ENCODE results near the gene GOLGA2.

The GOLGA2 gene

DNA sequence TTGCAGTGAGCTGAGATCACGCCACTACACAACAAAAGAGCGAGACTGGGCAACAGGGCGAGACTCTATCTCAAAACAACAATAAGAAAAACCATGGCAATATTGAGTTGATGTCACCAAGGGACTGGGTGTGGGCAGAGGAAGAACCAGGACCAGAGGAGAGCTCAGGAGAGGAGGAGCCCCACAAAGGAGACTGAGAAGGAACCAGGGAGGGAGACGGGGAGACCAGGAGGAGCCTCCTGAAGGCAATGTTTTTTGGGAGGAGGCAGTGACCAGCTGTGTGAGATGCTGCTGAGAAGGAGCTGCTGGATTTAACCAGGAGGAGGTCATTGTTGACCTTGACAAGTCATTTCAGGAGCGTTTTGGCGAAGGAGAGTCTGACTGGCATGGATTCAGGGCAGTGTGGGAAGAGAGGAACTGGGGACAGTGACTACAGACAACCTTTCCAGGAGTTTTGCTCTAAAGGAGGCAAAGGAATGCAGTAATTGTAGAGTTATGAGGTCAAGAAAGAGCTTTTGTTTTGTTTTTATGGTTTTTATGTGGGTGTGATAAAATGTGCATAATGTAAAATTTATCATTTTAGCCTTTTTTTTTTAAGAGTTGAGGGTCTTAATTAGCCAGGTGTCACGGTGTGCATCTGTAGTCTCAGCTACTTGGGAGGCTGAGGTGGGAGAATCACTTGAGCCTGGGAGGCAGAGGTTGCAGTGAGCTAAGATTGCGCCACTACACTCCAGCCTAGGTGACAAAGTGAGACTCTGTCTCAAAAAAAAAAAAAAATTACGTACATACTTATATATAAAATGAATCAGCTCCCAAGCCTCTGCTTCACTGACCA is 28.5 kb upstream of the GOLGA2 start:
- Histone ChIP-seq H2AFZ (ENCODE audit: low read length) (no peak overlapping the region), H3K36me3 (ENCODE audit: insufficient read depth, low read length) (peaks cover 6% of the 10 kb centered on the region; the same call in 1 of the 2 replicates), H3F3A (ENCODE audit: low read depth) (no peaks in the 10 kb centered on the region), H3K4me3 (ENCODE audit: low read length, poor library complexity, severe bottlenecking) (no peak overlapping the region), H3K4me2 (ENCODE audit: low read depth, low read length, poor library complexity, severe bottlenecking) (no peak overlapping the region), H3K9ac (ENCODE audit: low read depth, low read length, poor library complexity, severe bottlenecking) (no peak overlapping the region), H4K20me1 (ENCODE audit: insufficient read depth, low read length, poor library complexity, severe bottlenecking) (no peaks in the 10 kb centered on the region), H3K27me3 (ENCODE audit: insufficient read depth, low read length, poor library complexity, severe bottlenecking) (no peaks in the 10 kb centered on the region), H3K9me3 (ENCODE audit: insufficient read depth, low read depth, low read length) (no peaks in the 10 kb centered on the region), H3K9me2 (replicated peaks; ENCODE audit: low read depth, low read length) (no peaks in the 10 kb centered on the region), H3K79me2 (ENCODE audit: insufficient read depth, low read length) (no peaks in the 10 kb centered on the region), H3K4me1 (ENCODE audit: insufficient read depth, low read length, poor library complexity, severe bottlenecking) (no peaks in the 10 kb centered on the region)
- TF ChIP-seq EZH2phosphoT487 (IDR thresholded peaks at IDR 0.05; ENCODE audit: borderline replicate concordance) = no peak
- TF ChIP-seq, protein P1, sequence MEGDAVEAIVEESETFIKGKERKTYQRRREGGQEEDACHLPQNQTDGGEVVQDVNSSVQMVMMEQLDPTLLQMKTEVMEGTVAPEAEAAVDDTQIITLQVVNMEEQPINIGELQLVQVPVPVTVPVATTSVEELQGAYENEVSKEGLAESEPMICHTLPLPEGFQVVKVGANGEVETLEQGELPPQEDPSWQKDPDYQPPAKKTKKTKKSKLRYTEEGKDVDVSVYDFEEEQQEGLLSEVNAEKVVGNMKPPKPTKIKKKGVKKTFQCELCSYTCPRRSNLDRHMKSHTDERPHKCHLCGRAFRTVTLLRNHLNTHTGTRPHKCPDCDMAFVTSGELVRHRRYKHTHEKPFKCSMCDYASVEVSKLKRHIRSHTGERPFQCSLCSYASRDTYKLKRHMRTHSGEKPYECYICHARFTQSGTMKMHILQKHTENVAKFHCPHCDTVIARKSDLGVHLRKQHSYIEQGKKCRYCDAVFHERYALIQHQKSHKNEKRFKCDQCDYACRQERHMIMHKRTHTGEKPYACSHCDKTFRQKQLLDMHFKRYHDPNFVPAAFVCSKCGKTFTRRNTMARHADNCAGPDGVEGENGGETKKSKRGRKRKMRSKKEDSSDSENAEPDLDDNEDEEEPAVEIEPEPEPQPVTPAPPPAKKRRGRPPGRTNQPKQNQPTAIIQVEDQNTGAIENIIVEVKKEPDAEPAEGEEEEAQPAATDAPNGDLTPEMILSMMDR (conservative IDR thresholded peaks at IDR 0.05; ENCODE audit: low read length) = no peak

DNA sequence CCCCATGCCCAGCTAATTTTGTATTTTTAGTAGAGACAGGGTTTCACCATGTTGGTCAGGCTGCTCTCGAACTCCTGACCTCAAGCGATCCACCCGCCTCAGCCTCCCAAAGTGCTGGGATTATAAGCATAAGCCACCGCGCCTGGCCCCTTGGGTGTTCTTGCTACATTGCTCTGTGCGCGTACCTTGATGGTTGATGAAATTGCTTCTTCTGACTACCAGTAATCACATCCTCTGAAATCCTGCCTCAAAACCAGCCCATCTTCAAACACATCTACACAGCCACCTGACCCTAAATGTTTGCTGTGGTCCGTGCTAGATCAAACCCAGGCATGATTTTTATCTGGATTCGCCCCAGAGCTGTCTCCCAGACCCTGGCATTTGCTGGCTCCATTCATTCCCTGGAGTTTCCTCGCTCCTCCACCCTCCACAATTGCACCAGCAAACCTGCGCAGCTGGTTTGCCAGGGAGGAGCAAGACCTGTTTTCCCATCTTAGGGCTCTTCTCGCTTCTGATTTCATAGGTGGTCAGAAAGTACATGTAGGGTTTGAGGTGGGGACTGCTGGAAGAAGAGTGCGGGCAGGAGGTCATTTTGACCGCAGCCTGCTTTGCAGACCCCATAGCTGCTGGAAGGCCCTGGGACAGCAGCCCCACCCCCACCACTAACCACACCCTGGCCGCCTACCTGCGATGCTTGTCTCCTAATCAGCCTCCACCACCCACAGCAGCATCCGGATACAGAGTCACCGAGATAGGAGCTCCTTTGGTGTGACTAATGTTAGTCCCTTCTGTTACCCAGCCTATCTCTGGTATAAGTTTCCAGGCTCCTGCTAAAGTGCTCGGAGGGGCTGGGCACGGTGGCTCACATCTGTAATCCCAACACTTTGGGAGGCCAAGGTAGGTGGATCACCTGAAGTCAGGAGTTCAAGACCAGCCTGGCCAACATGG is 23.0 kb upstream of the GOLGA2 start:
- Histone ChIP-seq H3K36me3 (ENCODE audit: insufficient read depth, low read length) (no peaks in the 10 kb centered on the region), H3F3A (ENCODE audit: low read depth) (no peaks in the 10 kb centered on the region), H3K4me3 (ENCODE audit: low read length, poor library complexity, severe bottlenecking) (no peak overlapping the region), H2AFZ (ENCODE audit: low read length) (no peak overlapping the region), H3K4me1 (ENCODE audit: insufficient read depth, low read length, poor library complexity, severe bottlenecking) (no peaks in the 10 kb centered on the region), H4K20me1 (ENCODE audit: insufficient read depth, low read length, poor library complexity, severe bottlenecking) (no peaks in the 10 kb centered on the region), H3K27me3 (ENCODE audit: insufficient read depth, low read length, poor library complexity, severe bottlenecking) (no peaks in the 10 kb centered on the region), H3K9me3 (ENCODE audit: insufficient read depth, low read depth, low read length) (no peaks in the 10 kb centered on the region), H3K79me2 (ENCODE audit: insufficient read depth, low read length) (no peaks in the 10 kb centered on the region), H3K9ac (ENCODE audit: low read depth, low read length, poor library complexity, severe bottlenecking) (no peak overlapping the region), H3K4me2 (ENCODE audit: low read depth, low read length, poor library complexity, severe bottlenecking) (no peak overlapping the region), H3K9me2 (replicated peaks; ENCODE audit: low read depth, low read length) (no peaks in the 10 kb centered on the region)
- TF ChIP-seq EZH2phosphoT487 (IDR thresholded peaks at IDR 0.05; ENCODE audit: borderline replicate concordance) = no peak
- TF ChIP-seq, protein P1 (conservative IDR thresholded peaks at IDR 0.05; ENCODE audit: low read length) = no peak

DNA sequence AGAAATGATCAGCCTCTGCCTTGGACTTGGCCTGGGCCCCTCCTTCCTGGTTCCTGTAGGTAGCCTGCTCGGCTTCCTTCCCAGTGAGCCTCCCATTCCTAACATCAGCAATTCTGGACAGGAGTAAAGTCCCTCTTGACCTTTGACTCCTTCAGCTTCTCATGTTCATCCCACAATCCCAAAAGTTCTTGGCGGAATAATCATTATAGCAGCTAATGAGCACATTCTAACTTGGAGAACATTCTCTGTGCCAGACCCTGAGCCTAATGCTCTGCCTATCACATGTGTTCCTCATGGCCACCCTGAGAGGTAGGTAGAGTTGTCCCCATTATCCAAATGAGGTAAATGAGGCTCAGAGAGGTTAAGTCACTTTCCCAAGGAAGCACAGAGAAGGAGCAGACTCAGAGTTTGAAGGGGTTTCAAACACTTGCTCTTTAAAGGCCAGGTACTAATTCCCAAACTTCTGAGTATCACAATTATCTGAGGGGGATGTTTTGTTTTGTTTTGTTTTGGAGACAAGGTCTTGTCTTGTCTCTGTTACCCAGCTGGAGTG is 21.5 kb upstream of the GOLGA2 start:
- no peak for TF ChIP-seq EZH2phosphoT487 (IDR thresholded peaks at IDR 0.05; ENCODE audit: borderline replicate concordance)
- TF ChIP-seq, protein P1 (conservative IDR thresholded peaks at IDR 0.05; ENCODE audit: low read length) = no peak
- H3K4me3 ChIP-seq (ENCODE audit: low read length, poor library complexity, severe bottlenecking) = no peak overlapping the region
- H3K4me1 ChIP-seq (ENCODE audit: insufficient read depth, low read length, poor library complexity, severe bottlenecking) = no peaks in the 10 kb centered on the region
- H2AFZ ChIP-seq (ENCODE audit: low read length) = no peak overlapping the region
- H3K9me2 ChIP-seq (replicated peaks; ENCODE audit: low read depth, low read length) = no peaks in the 10 kb centered on the region
- no peaks in the 10 kb centered on the region for H3F3A ChIP-seq (ENCODE audit: low read depth)
- no peaks in the 10 kb centered on the region for H4K20me1 ChIP-seq (ENCODE audit: insufficient read depth, low read length, poor library complexity, severe bottlenecking)
- no peaks in the 10 kb centered on the region for H3K27me3 ChIP-seq (ENCODE audit: insufficient read depth, low read length, poor library complexity, severe bottlenecking)
- H3K4me2 ChIP-seq (ENCODE audit: low read depth, low read length, poor library complexity, severe bottlenecking) = no peak overlapping the region
- H3K9me3 ChIP-seq (ENCODE audit: insufficient read depth, low read depth, low read length) = no peaks in the 10 kb centered on the region
- H3K79me2 ChIP-seq (ENCODE audit: insufficient read depth, low read length) = no peaks in the 10 kb centered on the region
- no peak overlapping the region for H3K9ac ChIP-seq (ENCODE audit: low read depth, low read length, poor library complexity, severe bottlenecking)
- no peaks in the 10 kb centered on the region for H3K36me3 ChIP-seq (ENCODE audit: insufficient read depth, low read length)
